ENCODE results near the gene ANKRD13C. TPM values are rescaled to one million over a fixed set of nuclear protein-coding genes. Genes with fewer than 3 reads are reported as not detected.
"Not testable (repeated sequence)": the region's sequence is repeated elsewhere in the genome, so short reads cannot be mapped to it uniquely, and the experiment has no call there.

Gene ANKRD13C
- total and polyA plus RNA-seq, 4 donors: 3.3 to 14.1 (median 8.3) TPM

- DNase-seq (ENCODE audit: low spot score): no peak
- Histone ChIP-seq H3K4me3 (ENCODE audit: low read depth in 1 of 3, low read length in 3 of 3) (no peak overlapping the region), H3K27me3 (ENCODE audit: control insufficient read depth in 4 of 4, insufficient read depth in 4 of 4, low read length in 3 of 4) (no peaks in the 10 kb centered on the region), H3K36me3 (ENCODE audit: control insufficient read depth in 4 of 4, insufficient read depth in 3 of 4, low read depth in 1 of 4, low read length in 3 of 4) (no peaks in the 10 kb centered on the region), H3K27ac (ENCODE audit: low read depth in 1 of 2, low read length in 2 of 2) (no peak overlapping the region), H3K4me1 (ENCODE audit: control insufficient read depth in 4 of 4, insufficient read depth in 4 of 4, low read length in 3 of 4) (no peaks in the 10 kb centered on the region), H3K9me3 (ENCODE audit: control insufficient read depth in 4 of 4, low read length in 3 of 4) (no peaks in the 10 kb centered on the region), H3K9ac (ENCODE audit: low read depth in 1 of 2, low read length in 2 of 2) (no peak overlapping the region)
- WGBS: 82% methylated on average over 6 of the region's 6 CpGs
- no peak for TF ChIP-seq RXRA (IDR thresholded peaks at IDR 0.05)
- no peak for TF ChIP-seq RAD21 (IDR thresholded peaks at IDR 0.05)
- TF ChIP-seq YY1 (IDR thresholded peaks at IDR 0.05): no peak
- no peak for TF ChIP-seq NR2F2 (IDR thresholded peaks at IDR 0.05)
- TF ChIP-seq FOXA1 (IDR thresholded peaks at IDR 0.05): no peak
- no peak for TF ChIP-seq ATF3 (IDR thresholded peaks at IDR 0.05)
- no peak for TF ChIP-seq REST (IDR thresholded peaks at IDR 0.05)
- TF ChIP-seq HNF4G (IDR thresholded peaks at IDR 0.05): no peak
- no peak for TF ChIP-seq FOXA2 (IDR thresholded peaks at IDR 0.05)
- TF ChIP-seq SP1 (IDR thresholded peaks at IDR 0.05): no peak
- no peak for TF ChIP-seq TAF1 (conservative IDR thresholded peaks at IDR 0.05)
Measured at GRCh38 chr1:70376196-70376595, 21.7 kb upstream of the ANKRD13C start.

- DNase-seq (ENCODE audit: low spot score); H3K4me3 ChIP-seq (ENCODE audit: low read depth in 1 of 3, low read length in 3 of 3); H3K9me3 ChIP-seq (ENCODE audit: control insufficient read depth in 4 of 4, low read length in 3 of 4); H3K27me3 ChIP-seq (ENCODE audit: control insufficient read depth in 4 of 4, insufficient read depth in 4 of 4, low read length in 3 of 4); H3K4me1 ChIP-seq (ENCODE audit: control insufficient read depth in 4 of 4, insufficient read depth in 4 of 4, low read length in 3 of 4); H3K36me3 ChIP-seq (ENCODE audit: control insufficient read depth in 4 of 4, insufficient read depth in 3 of 4, low read depth in 1 of 4, low read length in 3 of 4); H3K9ac ChIP-seq (ENCODE audit: low read depth in 1 of 2, low read length in 2 of 2); H3K27ac ChIP-seq (ENCODE audit: low read depth in 1 of 2, low read length in 2 of 2): not testable (repeated sequence)
- 92% methylated on average over 2 of the region's 2 CpGs for WGBS
Measured at GRCh38 chr1:70373580-70373979, 19.1 kb upstream of the ANKRD13C start.

- Histone ChIP-seq H3K27me3 (ENCODE audit: control insufficient read depth in 4 of 4, insufficient read depth in 4 of 4, low read length in 3 of 4) (no peaks in the 10 kb centered on the region), H3K27ac (ENCODE audit: low read depth in 1 of 2, low read length in 2 of 2) (no peak overlapping the region), H3K4me3 (ENCODE audit: low read depth in 1 of 3, low read length in 3 of 3) (no peak overlapping the region), H3K36me3 (ENCODE audit: control insufficient read depth in 4 of 4, insufficient read depth in 3 of 4, low read depth in 1 of 4, low read length in 3 of 4) (peaks cover 0 to 3% (median 0%) of the 10 kb centered on the region in 4 donors), H3K9ac (ENCODE audit: low read depth in 1 of 2, low read length in 2 of 2) (no peak overlapping the region), H3K9me3 (ENCODE audit: control insufficient read depth in 4 of 4, low read length in 3 of 4) (no peaks in the 10 kb centered on the region), H3K4me1 (ENCODE audit: control insufficient read depth in 4 of 4, insufficient read depth in 4 of 4, low read length in 3 of 4) (no peaks in the 10 kb centered on the region)
- 91% methylated on average over 4 of the region's 4 CpGs for WGBS
- TF ChIP-seq NR2F2 (IDR thresholded peaks at IDR 0.05) (no peak), HNF4A (conservative IDR thresholded peaks at IDR 0.05) (no peak), YY1 (IDR thresholded peaks at IDR 0.05) (no peak), RAD21 (IDR thresholded peaks at IDR 0.05) (no peak), FOXA2 (IDR thresholded peaks at IDR 0.05) (no peak), ATF3 (IDR thresholded peaks at IDR 0.05) (no peak), TAF1 (conservative IDR thresholded peaks at IDR 0.05) (no peak), HNF4G (IDR thresholded peaks at IDR 0.05) (no peak), MAX (IDR thresholded peaks at IDR 0.05) (no peak), REST (IDR thresholded peaks at IDR 0.05) (no peak), JUND (IDR thresholded peaks at IDR 0.05) (no peak), FOXA1 (IDR thresholded peaks at IDR 0.05) (no peak), CTCF (IDR thresholded peaks at IDR 0.05; ENCODE audit: low read depth, low read length, missing input control) (no peak), SP1 (IDR thresholded peaks at IDR 0.05) (no peak), GABPA (IDR thresholded peaks at IDR 0.05 in 1 of 2, conservative IDR thresholded peaks at IDR 0.05 in 1 of 2) (no peak)
- no peak for DNase-seq (ENCODE audit: low spot score)
Measured at GRCh38 chr1:70372426-70372825, 17.9 kb upstream of the ANKRD13C start.

Measured in liver (tissue), 9 donors.